GM23338 (cell line): Measurements from ENCODE around the gene CNPY4. TPM values are rescaled to one million over a fixed set of nuclear protein-coding genes. Genes with fewer than 3 reads are reported as not detected.

Source experiments
- ATAC-seq: fragments of 200-7000 bp; cut with Tn5 transposase; 3 replicates; pipeline ENCODE4 v1.9.1; 2020
- DNase-seq: peaks from one replicate; pipeline ENCODE4 v3.0.0-alpha.2; 2015; ENCODE audit warnings: low spot score
- H2AFZ ChIP-seq: fragments of 200-600 bp; sonication (generic); 2 replicates; pipeline ENCODE4 v1.8.0; 2016; ENCODE audit warnings: antibody characterized with exemption, mild to moderate bottlenecking, moderate library complexity
- H3F3A ChIP-seq: fragments of 200-600 bp; sonication (generic); replicated peaks from 2 replicates; pipeline ENCODE4 v1.8.0; 2017; ENCODE audit warnings: antibody characterized with exemption, mixed run types, low read depth
- H3K27ac ChIP-seq: fragments of 200-600 bp; sonication (generic); 2 replicates; pipeline ENCODE4 v1.6.1; 2016; ENCODE audit warnings: low read depth
- H3K27me3 ChIP-seq: fragments of 200-600 bp; sonication (generic); 2 replicates; pipeline ENCODE4 v1.8.0; 2016; ENCODE audit warnings: mild to moderate bottlenecking, mixed run types, moderate library complexity; ENCODE audit not compliant: insufficient read depth
- H3K36me3 ChIP-seq: fragments of 200-600 bp; sonication (generic); 2 replicates; pipeline ENCODE4 v1.8.0; 2016; ENCODE audit warnings: mild to moderate bottlenecking; ENCODE audit not compliant: insufficient read depth
- H3K4me1 ChIP-seq: fragments of 200-600 bp; sonication (generic); 2 replicates; pipeline ENCODE4 v1.8.0; 2016; ENCODE audit warnings: mild to moderate bottlenecking, moderate library complexity; ENCODE audit not compliant: insufficient read depth
- H3K4me2 ChIP-seq: fragments of 200-600 bp; sonication (generic); 2 replicates; pipeline ENCODE4 v1.7.1; 2017; ENCODE audit warnings: mixed run types
- H3K4me3 ChIP-seq: fragments of 200-600 bp; sonication (generic); 2 replicates; pipeline ENCODE4 v1.6.1; 2016; ENCODE audit warnings: mixed run types
- H3K79me2 ChIP-seq: fragments of 200-600 bp; sonication (generic); replicated peaks from 2 replicates; pipeline ENCODE4 v1.8.0; 2017; ENCODE audit warnings: mild to moderate bottlenecking; ENCODE audit not compliant: insufficient read depth
- H3K9me2 ChIP-seq: fragments of 200-600 bp; sonication (generic); 2 replicates; pipeline ENCODE4 v1.8.0; 2017; ENCODE audit not compliant: insufficient read depth
- H4K20me1 ChIP-seq: fragments of 200-600 bp; sonication (generic); replicated peaks from 2 replicates; pipeline ENCODE4 v1.8.0; 2017; ENCODE audit warnings: mild to moderate bottlenecking; ENCODE audit not compliant: insufficient read depth
- H3K27ac Mint-ChIP-seq: 2 replicates; pipeline ENCODE4 v1.8.0; 2020; ENCODE audit warnings: inconsistent platforms, mild to moderate bottlenecking, moderate library complexity, mixed read lengths
- H3K27me3 Mint-ChIP-seq: 3 replicates; pipeline ENCODE4 v1.8.0; 2022; ENCODE audit warnings: low read depth, mild to moderate bottlenecking, moderate library complexity, mixed read lengths, inconsistent platforms; ENCODE audit not compliant: insufficient read depth, poor library complexity
- H3K36me3 Mint-ChIP-seq: 3 replicates; pipeline ENCODE4 v1.8.0; 2021; ENCODE audit warnings: low read depth, mild to moderate bottlenecking, inconsistent platforms, moderate library complexity, mixed read lengths
- H3K4me1 Mint-ChIP-seq: 3 replicates; pipeline ENCODE4 v1.8.0; 2020; ENCODE audit warnings: mild to moderate bottlenecking, inconsistent platforms, mixed read lengths
- H3K4me3 Mint-ChIP-seq: 3 replicates; pipeline ENCODE4 v1.8.0; 2021; ENCODE audit warnings: moderate library complexity, mild to moderate bottlenecking, inconsistent platforms, mixed read lengths
- H3K9me3 Mint-ChIP-seq: 3 replicates; pipeline ENCODE4 v1.8.0; 2020; ENCODE audit warnings: moderate library complexity, mild to moderate bottlenecking, inconsistent platforms, mixed read lengths
- EZH2 ChIP-seq: fragments of 200-600 bp; sonication (generic); IDR thresholded peaks from one replicate; pipeline ENCODE4 v1.8.0; 2017; ENCODE audit warnings: antibody characterized with exemption, mild to moderate bottlenecking, low read depth; ENCODE audit not compliant: unreplicated experiment
- JUNB ChIP-seq: IDR thresholded peaks from one replicate; pipeline ENCODE4 v1.6.1; 2016; ENCODE audit warnings: antibody characterized with exemption; ENCODE audit not compliant: unreplicated experiment
- POLR2AphosphoS5 ChIP-seq: IDR thresholded peaks from 2 replicates; pipeline ENCODE4 v1.6.1; 2016; ENCODE audit warnings: antibody characterized with exemption, low read depth
- ZNF331 ChIP-seq: fragments of 250-450 bp; sonication (Bioruptor Pico); IDR thresholded peaks from 2 replicates; pipeline ENCODE4 v1.5.0; 2020; ENCODE audit warnings: low read depth, mild to moderate bottlenecking, moderate library complexity
- polyA plus RNA-seq: library from polyadenylated mRNA; unstranded; fragments of >200 nt; fragmentation: Nextera tagmentation; extraction: Ambion mirVana; gene quantifications from 2 replicates; pipeline ENCODE4 v1.2.1, GENCODE V29; 2016
- total RNA-seq: library from RNA; depleted of rRNA; stranded (reverse); fragments of >200 nt; shearing (Covaris generic); gene quantifications from 2 replicates; pipeline ENCODE4 v1.2.3, GENCODE V29; 2014
- TF ChIP-seq, protein P1 (sequence below): fragments of 250-450 bp; sonication (Bioruptor Pico); IDR thresholded peaks from 2 replicates; pipeline ENCODE4 v1.5.0; 2020; ENCODE audit warnings: mild to moderate bottlenecking, moderate library complexity
- TF ChIP-seq, protein P2 (sequence below), 2 experiments: fragments of 200-600 bp in 1 of 2; sonication (generic) in 1 of 2; conservative IDR thresholded peaks; 2 replicates each; pipeline versions ENCODE4 v1.5.1 to v1.6.1; 2016 to 2017; ENCODE audit warnings: antibody characterized with exemption in 2 of 2, low read depth in 2 of 2, mild to moderate bottlenecking in 2 of 2, moderate library complexity in 1 of 2
- TF ChIP-seq, protein P3 (sequence below): IDR thresholded peaks from 2 replicates; pipeline ENCODE4 v1.6.1; 2016; ENCODE audit warnings: antibody characterized with exemption

The CNPY4 gene
- total and polyA plus RNA-seq, 2 experiments from 2014 or later: 10.7 to 12.0 TPM

DNA sequence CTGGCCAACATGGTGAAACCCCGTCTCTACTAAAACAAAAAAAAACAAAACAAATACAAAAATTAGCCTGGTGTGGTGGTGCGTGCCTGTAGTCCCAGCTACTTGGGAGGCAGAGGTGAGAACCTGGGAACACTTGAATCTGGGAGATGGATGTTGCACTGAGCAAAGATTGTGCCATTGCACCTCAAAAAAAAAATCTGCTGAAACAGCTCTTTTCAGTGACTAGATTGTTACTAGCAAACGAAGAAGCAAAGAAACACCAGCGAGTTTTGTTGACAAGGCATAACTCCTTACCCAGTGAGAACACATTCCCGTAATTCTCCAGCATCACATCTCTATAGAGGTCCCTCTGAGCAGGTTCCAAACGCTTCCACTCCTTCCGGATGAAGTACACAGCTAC, 44.6 kb upstream of the CNPY4 start (continued):
- TF ChIP-seq, protein P1, sequence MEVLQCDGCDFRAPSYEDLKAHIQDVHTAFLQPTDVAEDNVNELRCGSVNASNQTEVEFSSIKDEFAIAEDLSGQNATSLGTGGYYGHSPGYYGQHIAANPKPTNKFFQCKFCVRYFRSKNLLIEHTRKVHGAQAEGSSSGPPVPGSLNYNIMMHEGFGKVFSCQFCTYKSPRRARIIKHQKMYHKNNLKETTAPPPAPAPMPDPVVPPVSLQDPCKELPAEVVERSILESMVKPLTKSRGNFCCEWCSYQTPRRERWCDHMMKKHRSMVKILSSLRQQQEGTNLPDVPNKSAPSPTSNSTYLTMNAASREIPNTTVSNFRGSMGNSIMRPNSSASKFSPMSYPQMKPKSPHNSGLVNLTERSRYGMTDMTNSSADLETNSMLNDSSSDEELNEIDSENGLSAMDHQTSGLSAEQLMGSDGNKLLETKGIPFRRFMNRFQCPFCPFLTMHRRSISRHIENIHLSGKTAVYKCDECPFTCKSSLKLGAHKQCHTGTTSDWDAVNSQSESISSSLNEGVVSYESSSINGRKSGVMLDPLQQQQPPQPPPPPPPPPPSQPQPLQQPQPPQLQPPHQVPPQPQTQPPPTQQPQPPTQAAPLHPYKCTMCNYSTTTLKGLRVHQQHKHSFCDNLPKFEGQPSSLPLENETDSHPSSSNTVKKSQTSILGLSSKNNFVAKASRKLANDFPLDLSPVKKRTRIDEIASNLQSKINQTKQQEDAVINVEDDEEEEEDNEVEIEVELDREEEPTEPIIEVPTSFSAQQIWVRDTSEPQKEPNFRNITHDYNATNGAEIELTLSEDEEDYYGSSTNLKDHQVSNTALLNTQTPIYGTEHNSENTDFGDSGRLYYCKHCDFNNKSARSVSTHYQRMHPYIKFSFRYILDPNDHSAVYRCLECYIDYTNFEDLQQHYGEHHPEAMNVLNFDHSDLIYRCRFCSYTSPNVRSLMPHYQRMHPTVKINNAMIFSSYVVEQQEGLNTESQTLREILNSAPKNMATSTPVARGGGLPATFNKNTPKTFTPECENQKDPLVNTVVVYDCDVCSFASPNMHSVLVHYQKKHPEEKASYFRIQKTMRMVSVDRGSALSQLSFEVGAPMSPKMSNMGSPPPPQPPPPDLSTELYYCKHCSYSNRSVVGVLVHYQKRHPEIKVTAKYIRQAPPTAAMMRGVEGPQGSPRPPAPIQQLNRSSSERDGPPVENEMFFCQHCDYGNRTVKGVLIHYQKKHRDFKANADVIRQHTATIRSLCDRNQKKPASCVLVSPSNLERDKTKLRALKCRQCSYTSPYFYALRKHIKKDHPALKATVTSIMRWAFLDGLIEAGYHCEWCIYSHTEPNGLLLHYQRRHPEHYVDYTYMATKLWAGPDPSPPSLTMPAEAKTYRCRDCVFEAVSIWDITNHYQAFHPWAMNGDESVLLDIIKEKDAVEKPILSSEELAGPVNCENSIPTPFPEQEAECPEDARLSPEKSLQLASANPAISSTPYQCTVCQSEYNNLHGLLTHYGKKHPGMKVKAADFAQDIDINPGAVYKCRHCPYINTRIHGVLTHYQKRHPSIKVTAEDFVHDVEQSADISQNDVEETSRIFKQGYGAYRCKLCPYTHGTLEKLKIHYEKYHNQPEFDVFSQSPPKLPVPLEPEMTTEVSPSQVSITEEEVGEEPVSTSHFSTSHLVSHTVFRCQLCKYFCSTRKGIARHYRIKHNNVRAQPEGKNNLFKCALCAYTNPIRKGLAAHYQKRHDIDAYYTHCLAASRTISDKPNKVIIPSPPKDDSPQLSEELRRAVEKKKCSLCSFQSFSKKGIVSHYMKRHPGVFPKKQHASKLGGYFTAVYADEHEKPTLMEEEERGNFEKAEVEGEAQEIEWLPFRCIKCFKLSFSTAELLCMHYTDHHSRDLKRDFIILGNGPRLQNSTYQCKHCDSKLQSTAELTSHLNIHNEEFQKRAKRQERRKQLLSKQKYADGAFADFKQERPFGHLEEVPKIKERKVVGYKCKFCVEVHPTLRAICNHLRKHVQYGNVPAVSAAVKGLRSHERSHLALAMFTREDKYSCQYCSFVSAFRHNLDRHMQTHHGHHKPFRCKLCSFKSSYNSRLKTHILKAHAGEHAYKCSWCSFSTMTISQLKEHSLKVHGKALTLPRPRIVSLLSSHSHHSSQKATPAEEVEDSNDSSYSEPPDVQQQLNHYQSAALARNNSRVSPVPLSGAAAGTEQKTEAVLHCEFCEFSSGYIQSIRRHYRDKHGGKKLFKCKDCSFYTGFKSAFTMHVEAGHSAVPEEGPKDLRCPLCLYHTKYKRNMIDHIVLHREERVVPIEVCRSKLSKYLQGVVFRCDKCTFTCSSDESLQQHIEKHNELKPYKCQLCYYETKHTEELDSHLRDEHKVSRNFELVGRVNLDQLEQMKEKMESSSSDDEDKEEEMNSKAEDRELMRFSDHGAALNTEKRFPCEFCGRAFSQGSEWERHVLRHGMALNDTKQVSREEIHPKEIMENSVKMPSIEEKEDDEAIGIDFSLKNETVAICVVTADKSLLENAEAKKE (CRISPR knock-in tag): no peak
- no peak for TF ChIP-seq JUNB
- TF ChIP-seq ZNF331 (CRISPR knock-in tag): no peak
- TF ChIP-seq, protein P2, sequence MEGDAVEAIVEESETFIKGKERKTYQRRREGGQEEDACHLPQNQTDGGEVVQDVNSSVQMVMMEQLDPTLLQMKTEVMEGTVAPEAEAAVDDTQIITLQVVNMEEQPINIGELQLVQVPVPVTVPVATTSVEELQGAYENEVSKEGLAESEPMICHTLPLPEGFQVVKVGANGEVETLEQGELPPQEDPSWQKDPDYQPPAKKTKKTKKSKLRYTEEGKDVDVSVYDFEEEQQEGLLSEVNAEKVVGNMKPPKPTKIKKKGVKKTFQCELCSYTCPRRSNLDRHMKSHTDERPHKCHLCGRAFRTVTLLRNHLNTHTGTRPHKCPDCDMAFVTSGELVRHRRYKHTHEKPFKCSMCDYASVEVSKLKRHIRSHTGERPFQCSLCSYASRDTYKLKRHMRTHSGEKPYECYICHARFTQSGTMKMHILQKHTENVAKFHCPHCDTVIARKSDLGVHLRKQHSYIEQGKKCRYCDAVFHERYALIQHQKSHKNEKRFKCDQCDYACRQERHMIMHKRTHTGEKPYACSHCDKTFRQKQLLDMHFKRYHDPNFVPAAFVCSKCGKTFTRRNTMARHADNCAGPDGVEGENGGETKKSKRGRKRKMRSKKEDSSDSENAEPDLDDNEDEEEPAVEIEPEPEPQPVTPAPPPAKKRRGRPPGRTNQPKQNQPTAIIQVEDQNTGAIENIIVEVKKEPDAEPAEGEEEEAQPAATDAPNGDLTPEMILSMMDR (conservative IDR thresholded peaks at IDR 0.05; ENCODE audit: low read depth in 2 of 2): no peak
- no peak for TF ChIP-seq POLR2AphosphoS5
- TF ChIP-seq EZH2: no peak

DNA sequence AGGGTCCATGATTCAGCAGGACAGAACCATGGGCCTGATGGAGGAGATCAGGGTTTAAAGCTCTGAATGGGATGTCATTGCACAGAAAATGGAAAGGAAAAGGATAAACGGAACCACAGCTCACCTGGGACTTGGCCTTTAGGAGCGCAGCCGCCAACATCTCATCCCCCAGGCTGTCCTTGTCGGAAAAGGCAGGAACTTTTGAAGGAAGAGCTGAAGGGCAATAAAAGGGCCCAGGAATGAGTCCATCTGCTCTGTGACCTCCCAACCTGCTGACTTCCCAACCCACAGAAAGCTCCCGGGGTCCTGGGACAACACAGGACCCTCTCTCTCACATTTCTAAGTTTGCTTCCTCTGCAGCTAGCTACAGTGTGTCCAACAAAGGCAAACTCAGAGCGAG, 44.0 kb upstream of the CNPY4 start:
- H3K4me3 Mint-ChIP-seq: no peak overlapping the region; the same call in 2 of the 3 replicates
- ATAC-seq: no peak
- peaks cover 8% of the 10 kb centered on the region; the same call in 2 of the 3 replicates for H3K4me1 Mint-ChIP-seq
- Histone ChIP-seq H4K20me1 (peaks cover 22% of the 10 kb centered on the region), H2AFZ (no peak overlapping the region), H3K4me2 (no peak overlapping the region), H3K4me3 (no peak overlapping the region), H3K27me3 (0 out of 2 replicates have a peak, but pooled peaks cover 4% of the 10 kb centered on the region), H3K36me3 (peaks cover 95% of the 10 kb centered on the region), H3K79me2 (peaks cover 61% of the 10 kb centered on the region), H3K27ac (no peak overlapping the region), H3K4me1 (peaks cover 7% of the 10 kb centered on the region; the same call in 1 of the 2 replicates), H3F3A (peaks cover 54% of the 10 kb centered on the region), H3K9me2 (no peaks in the 10 kb centered on the region)
- peaks cover 73% of the 10 kb centered on the region for H3K9me3 Mint-ChIP-seq
- peaks cover 99% of the 10 kb centered on the region for H3K36me3 Mint-ChIP-seq
- no peak overlapping the region for H3K27ac Mint-ChIP-seq
- no peak for DNase-seq
- H3K27me3 Mint-ChIP-seq: peaks cover 26% of the 10 kb centered on the region
- TF ChIP-seq, protein P3, sequence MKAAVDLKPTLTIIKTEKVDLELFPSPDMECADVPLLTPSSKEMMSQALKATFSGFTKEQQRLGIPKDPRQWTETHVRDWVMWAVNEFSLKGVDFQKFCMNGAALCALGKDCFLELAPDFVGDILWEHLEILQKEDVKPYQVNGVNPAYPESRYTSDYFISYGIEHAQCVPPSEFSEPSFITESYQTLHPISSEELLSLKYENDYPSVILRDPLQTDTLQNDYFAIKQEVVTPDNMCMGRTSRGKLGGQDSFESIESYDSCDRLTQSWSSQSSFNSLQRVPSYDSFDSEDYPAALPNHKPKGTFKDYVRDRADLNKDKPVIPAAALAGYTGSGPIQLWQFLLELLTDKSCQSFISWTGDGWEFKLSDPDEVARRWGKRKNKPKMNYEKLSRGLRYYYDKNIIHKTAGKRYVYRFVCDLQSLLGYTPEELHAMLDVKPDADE: no peak
- TF ChIP-seq, protein P1 (CRISPR knock-in tag): no peak
